ENCODE results near the gene TLX3.

The TLX3 gene

GRCh38 chr5:171323806-171324632 is 15.0 kb downstream of the TLX3 start:
- TF ChIP-seq, protein P1, sequence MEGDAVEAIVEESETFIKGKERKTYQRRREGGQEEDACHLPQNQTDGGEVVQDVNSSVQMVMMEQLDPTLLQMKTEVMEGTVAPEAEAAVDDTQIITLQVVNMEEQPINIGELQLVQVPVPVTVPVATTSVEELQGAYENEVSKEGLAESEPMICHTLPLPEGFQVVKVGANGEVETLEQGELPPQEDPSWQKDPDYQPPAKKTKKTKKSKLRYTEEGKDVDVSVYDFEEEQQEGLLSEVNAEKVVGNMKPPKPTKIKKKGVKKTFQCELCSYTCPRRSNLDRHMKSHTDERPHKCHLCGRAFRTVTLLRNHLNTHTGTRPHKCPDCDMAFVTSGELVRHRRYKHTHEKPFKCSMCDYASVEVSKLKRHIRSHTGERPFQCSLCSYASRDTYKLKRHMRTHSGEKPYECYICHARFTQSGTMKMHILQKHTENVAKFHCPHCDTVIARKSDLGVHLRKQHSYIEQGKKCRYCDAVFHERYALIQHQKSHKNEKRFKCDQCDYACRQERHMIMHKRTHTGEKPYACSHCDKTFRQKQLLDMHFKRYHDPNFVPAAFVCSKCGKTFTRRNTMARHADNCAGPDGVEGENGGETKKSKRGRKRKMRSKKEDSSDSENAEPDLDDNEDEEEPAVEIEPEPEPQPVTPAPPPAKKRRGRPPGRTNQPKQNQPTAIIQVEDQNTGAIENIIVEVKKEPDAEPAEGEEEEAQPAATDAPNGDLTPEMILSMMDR (conservative IDR thresholded peaks at IDR 0.05; ENCODE audit: low read length): no peak
- no peak for DNase-seq (ENCODE audit: low read depth)
- H3K4me3 ChIP-seq (ENCODE audit: low read length): no peak overlapping the region

- no peak for DNase-seq (ENCODE audit: low read depth)
- TF ChIP-seq, protein P1 (conservative IDR thresholded peaks at IDR 0.05; ENCODE audit: low read length): no peak
- H3K4me3 ChIP-seq (ENCODE audit: low read length): no peak overlapping the region
Observed at GRCh38 chr5:171330021-171330420, 21.0 kb downstream of the TLX3 start.

- TF ChIP-seq, protein P1 (conservative IDR thresholded peaks at IDR 0.05; ENCODE audit: low read length): no peak
- no peak overlapping the region for H3K4me3 ChIP-seq (ENCODE audit: low read length)
- no peak for DNase-seq (ENCODE audit: low read depth)
Observed at GRCh38 chr5:171335616-171336015, 26.6 kb downstream of the TLX3 start.

DNA sequence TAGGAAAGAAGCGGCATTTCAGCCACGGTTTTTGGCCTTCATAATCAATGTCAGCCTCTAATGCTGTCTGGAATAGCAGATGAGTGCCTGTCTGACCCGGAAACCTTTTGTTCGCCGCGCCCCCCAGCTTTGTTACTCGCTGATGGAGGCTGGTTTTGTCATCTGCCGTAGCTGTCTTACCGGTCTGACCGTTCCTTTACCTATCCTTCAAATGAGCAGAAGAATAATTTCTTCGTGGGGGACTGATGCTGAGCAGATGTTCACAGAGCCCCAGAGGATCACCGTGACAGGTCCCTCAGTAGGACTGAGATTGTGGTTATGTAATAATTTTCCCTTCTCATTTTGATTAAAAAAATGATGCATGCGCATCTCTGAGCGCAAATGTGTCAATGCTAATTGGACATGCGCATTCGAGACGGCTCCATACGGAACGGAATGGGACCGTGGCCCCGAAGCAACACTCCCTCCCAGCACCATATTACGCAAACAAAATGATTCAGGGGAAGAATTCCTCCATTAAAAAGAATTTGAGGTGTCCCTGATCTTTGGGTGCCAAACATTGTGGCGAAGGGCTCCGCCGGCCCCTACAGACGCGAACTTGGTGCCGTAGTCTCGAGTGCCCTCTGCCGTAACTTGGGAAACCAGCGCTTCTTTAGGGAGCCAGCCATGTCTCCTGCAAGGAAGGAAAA is 27.6 kb downstream of the TLX3 start:
- H3K4me3 ChIP-seq (ENCODE audit: low read length): peak overlapping the region; percentile 65
- TF ChIP-seq, protein P1 (conservative IDR thresholded peaks at IDR 0.05; ENCODE audit: low read length): peak; percentile 82
- DNase-seq (ENCODE audit: low read depth): peak; percentile 69

DNA sequence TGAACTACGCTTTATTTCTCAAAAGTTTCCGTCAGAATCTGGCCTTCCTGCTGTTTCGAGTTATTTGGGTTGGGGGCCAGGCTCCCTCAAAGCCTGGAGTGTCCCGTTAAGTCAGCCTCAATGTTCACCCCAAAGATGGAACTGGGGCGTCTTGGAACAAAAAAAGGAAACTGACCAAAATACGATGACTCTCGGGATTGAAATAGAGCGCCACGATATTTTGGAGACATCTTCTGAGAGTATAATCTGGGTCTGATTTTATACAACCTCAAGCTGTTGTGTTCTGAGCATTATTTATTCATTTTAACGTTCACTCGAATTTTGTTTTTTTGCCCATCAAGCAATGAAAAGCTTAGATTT is 28.1 kb downstream of the TLX3 start:
- TF ChIP-seq, protein P1 (conservative IDR thresholded peaks at IDR 0.05; ENCODE audit: low read length): no peak
- peak overlapping the region; percentile 65 for H3K4me3 ChIP-seq (ENCODE audit: low read length)
- DNase-seq (ENCODE audit: low read depth): no peak

DNA sequence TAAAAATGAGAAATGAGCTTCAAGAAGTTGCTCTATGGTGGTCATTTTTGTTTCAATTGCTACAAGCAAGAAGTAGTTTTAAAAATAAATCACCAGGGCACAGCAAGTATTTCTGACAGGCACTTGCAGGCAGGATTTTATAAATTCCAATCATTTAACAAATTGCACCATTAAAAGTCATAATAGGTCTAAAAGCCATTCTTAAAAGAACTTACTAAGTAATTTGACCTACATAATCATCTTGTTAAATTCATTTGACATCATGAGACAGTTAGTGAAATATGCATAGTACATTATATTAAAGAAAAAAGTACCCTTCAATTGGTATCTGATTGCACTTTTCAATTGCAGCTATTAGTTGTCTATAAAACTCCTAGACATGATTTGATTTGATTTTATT is 31.0 kb downstream of the TLX3 start:
- TF ChIP-seq, protein P1 (conservative IDR thresholded peaks at IDR 0.05; ENCODE audit: low read length): no peak
- no peak for DNase-seq (ENCODE audit: low read depth)

GRCh38 chr5:171340491-171340890 is 31.4 kb downstream of the TLX3 start:
- TF ChIP-seq, protein P1 (conservative IDR thresholded peaks at IDR 0.05; ENCODE audit: low read length): no peak
- H3K4me3 ChIP-seq (ENCODE audit: low read length): no peak overlapping the region
- no peak for DNase-seq (ENCODE audit: low read depth)

More for the DNA sequence above, 31.0 kb downstream of the TLX3 start:
- no peak overlapping the region for H3K4me3 ChIP-seq (ENCODE audit: low read length)

Data from AG10803 (cell line).